Cardiac muscle cell (in vitro differentiated cells and primary cell): ENCODE data around the gene RBKS. TPM values are rescaled to one million over a fixed set of nuclear protein-coding genes. Genes with fewer than 3 reads are reported as not detected.
A peak's percentile ranks its signal among the peaks of the same experiment; 100 is the strongest.
"Not testable (repeated sequence)": the region's sequence is repeated elsewhere in the genome, so short reads cannot be mapped to it uniquely, and the experiment has no call there.

Source experiments
- DNase-seq, 2 donors: peaks; one replicate each; pipeline versions ENCODE4 v3.0.0 to v3.0.0-alpha.2; 2010 to 2017; ENCODE audit warnings: low read depth in 1 of 2, low spot score in 1 of 2
- H3K27ac ChIP-seq: fragments of 200-600 bp; sonication (generic); 2 replicates; pipeline ENCODE4 v1.5.1; 2016
- H3K27me3 ChIP-seq: fragments of 200-600 bp; sonication (generic); 2 replicates; pipeline ENCODE4 v1.6.0; 2016; ENCODE audit warnings: control low read depth
- H3K36me3 ChIP-seq: fragments of 200-600 bp; sonication (generic); 2 replicates; pipeline ENCODE4 v1.5.1; 2016; ENCODE audit warnings: control low read depth
- H3K4me1 ChIP-seq: fragments of 200-600 bp; sonication (generic); 2 replicates; pipeline ENCODE4 v1.8.1; 2017; ENCODE audit warnings: low read depth, mild to moderate bottlenecking, mixed run types
- H3K4me3 ChIP-seq: fragments of 200-600 bp; sonication (generic); 2 replicates; pipeline ENCODE4 v1.5.1; 2016; ENCODE audit warnings: mild to moderate bottlenecking
- H3K9me3 ChIP-seq: fragments of 200-600 bp; sonication (generic); 2 replicates; pipeline ENCODE4 v1.5.1; 2017; ENCODE audit warnings: low read depth, mild to moderate bottlenecking, control low read depth
- polyA plus RNA-seq: library from polyadenylated mRNA; unstranded; fragments of >200 nt; fragmentation: Nextera tagmentation; extraction: Ambion mirVana; gene quantifications from 2 replicates; pipeline ENCODE4 v1.2.1, GENCODE V29; 2016
- total RNA-seq: library from RNA; depleted of rRNA; stranded (reverse); fragments of >200 nt; gene quantifications from 2 replicates; pipeline ENCODE4 v1.2.3, GENCODE V29; 2016
- TF ChIP-seq, protein P1 (sequence below): IDR thresholded peaks from 2 replicates; pipeline ENCODE4 v1.5.1; 2012; ENCODE audit warnings: low read depth, mild to moderate bottlenecking, low read length

RBKS gene
- total and polyA plus RNA-seq, 2 experiments from 2014 or later, result 4.1 to 6.9 TPM

DNA sequence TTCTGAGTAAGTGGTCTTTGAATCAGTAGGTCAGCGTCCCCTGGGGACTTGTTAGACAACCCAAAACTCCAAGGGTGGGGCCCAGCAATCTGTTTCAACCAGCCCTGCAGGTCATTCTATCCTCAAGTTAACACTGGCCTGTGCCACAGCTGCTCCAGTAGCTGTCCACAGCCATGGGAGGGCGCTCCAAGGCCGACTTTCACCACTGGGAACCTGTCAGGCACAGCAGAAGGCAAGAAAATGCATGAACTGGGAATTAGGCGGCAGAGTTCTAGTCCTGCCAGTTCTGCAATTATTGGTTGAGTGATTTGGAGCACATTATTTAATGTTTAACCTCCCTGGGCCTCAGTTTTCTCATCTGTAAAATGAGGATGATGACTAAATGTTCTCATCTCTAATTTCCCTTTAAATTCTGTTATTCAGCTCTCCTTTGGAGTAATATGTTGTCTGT is 136.0 kb downstream of the RBKS start:
- DNase-seq, result peak; percentile 71 to 87
- Histone ChIP-seq H3K9me3 (no peaks in the 10 kb centered on the region), H3K36me3 (no peaks in the 10 kb centered on the region), H3K4me1 (peaks cover 13% of the 10 kb centered on the region), H3K27ac (no peak overlapping the region), H3K4me3 (no peak overlapping the region), H3K27me3 (no peaks in the 10 kb centered on the region)
- TF ChIP-seq, protein P1, sequence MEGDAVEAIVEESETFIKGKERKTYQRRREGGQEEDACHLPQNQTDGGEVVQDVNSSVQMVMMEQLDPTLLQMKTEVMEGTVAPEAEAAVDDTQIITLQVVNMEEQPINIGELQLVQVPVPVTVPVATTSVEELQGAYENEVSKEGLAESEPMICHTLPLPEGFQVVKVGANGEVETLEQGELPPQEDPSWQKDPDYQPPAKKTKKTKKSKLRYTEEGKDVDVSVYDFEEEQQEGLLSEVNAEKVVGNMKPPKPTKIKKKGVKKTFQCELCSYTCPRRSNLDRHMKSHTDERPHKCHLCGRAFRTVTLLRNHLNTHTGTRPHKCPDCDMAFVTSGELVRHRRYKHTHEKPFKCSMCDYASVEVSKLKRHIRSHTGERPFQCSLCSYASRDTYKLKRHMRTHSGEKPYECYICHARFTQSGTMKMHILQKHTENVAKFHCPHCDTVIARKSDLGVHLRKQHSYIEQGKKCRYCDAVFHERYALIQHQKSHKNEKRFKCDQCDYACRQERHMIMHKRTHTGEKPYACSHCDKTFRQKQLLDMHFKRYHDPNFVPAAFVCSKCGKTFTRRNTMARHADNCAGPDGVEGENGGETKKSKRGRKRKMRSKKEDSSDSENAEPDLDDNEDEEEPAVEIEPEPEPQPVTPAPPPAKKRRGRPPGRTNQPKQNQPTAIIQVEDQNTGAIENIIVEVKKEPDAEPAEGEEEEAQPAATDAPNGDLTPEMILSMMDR, result peak; percentile 93

GRCh38 chr2:27752551-27753237 is 137.5 kb downstream of the RBKS start:
- H3K4me3 ChIP-seq, result no peak overlapping the region
- no peaks in the 10 kb centered on the region for H3K36me3 ChIP-seq
- no peaks in the 10 kb centered on the region for H3K9me3 ChIP-seq
- H3K27me3 ChIP-seq, result no peaks in the 10 kb centered on the region
- DNase-seq, result peak in 1 of 2 donors; percentile 17
- H3K4me1 ChIP-seq, result peaks cover 13% of the 10 kb centered on the region
- TF ChIP-seq, protein P1, result no peak
- peak overlapping the region; percentile 38 for H3K27ac ChIP-seq

DNA sequence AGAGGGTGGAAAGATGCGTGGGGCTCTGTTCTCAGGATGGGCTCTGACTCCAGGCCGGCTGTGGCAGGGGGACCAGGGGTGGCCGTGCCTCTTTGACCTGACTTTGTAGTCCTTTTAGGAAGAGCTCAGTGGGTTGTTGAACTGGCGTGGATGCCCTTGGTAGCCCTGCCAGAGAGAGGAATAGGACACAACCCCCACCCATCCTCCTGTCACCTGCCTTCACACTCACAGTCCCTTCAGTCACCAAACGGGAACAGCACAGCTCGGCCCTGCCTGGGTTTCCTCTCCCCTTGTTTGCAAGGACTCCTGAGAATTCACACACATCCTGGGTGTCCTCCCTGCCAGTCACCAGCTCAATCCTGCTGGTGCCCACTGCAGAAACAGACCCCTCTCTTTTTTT is 138.8 kb downstream of the RBKS start:
- Histone ChIP-seq H3K4me1 (peaks cover 13% of the 10 kb centered on the region), H3K27ac (no peak overlapping the region), H3K9me3 (no peaks in the 10 kb centered on the region), H3K36me3 (no peaks in the 10 kb centered on the region), H3K27me3 (no peaks in the 10 kb centered on the region), H3K4me3 (no peak overlapping the region)
- TF ChIP-seq, protein P1, result no peak
- no peak for DNase-seq

DNA sequence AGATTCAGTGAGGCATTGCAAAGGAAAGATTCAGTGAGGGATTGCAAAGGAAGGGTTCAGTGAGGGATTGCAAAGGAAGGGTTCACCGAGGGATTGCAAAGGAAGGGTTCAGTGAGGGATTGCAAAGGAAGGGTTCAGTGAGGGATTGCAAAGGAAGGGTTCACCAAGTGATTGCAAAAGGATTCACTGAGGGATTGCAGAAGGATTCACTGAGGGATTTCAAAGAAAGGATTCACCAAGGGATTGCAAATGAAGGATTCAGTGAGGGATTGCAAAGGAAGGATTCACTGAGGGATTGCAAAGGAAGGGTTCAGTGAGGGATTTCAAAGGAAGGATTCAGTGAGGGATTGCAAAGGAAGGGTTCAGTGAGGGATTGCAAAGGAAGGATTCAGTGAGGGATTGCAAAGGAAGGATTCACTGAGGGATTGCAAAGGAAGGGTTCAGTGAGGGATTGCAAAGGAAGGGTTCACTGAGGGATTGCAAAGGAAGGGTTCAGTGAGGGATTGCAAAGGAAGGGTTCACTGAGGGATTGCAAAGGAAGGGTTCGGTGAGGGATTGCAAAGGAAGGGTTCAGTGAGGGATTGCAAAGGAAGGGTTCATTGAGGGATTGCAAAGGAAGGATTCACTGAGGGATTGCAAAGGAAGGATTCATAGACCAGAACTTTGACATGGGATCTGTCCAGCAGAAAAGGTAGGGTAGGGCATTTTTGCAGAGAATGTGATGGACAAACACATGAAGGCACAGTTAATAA is 141.2 kb downstream of the RBKS start:
- not testable (repeated sequence) for H3K4me3 ChIP-seq, DNase-seq, H3K27me3 ChIP-seq, H3K27ac ChIP-seq, H3K9me3 ChIP-seq, H3K36me3 ChIP-seq
- H3K4me1 ChIP-seq, result peaks cover 13% of the 10 kb centered on the region

DNA sequence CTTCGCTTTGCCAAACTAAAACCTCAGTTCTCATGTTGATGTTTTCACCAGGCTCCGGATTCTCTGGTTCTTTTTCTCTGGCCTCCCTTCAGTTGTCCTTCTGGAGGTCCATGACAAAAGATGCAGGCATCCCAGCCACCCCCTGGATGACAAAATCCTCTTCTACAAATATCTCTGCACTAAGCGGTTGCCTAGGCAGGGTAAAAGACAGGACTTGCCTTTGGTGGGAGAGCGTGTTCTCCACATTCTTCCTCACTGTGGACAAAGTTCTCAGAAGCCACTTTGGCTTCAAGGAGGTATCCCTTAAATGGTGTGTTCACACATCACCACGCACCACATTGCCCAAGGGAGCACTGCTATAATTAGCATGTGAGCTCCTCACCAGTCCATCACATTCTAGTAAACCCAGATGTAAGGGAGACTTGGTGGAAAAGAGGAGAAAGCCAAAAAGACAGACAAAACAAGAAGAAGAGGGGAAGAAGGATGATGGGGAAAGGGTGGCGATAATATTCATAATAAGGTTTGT is 142.3 kb downstream of the RBKS start:
- Histone ChIP-seq H3K36me3 (no peaks in the 10 kb centered on the region), H3K4me1 (peaks cover 9% of the 10 kb centered on the region), H3K4me3 (no peak overlapping the region), H3K27ac (no peak overlapping the region), H3K9me3 (no peaks in the 10 kb centered on the region), H3K27me3 (no peaks in the 10 kb centered on the region)
- DNase-seq, result no peak
- TF ChIP-seq, protein P1, result no peak

GRCh38 chr2:27746325-27746724 is 143.9 kb downstream of the RBKS start:
- Histone ChIP-seq H3K36me3 (no peaks in the 10 kb centered on the region), H3K4me1 (no peaks in the 10 kb centered on the region), H3K9me3 (no peaks in the 10 kb centered on the region), H3K27ac (no peak overlapping the region), H3K4me3 (no peak overlapping the region), H3K27me3 (no peaks in the 10 kb centered on the region)
- TF ChIP-seq, protein P1, result no peak
- DNase-seq, result no peak

- not testable (repeated sequence) for H3K36me3 ChIP-seq, H3K4me1 ChIP-seq, DNase-seq, H3K27me3 ChIP-seq, H3K27ac ChIP-seq, H3K9me3 ChIP-seq, H3K4me3 ChIP-seq
Observed at GRCh38 chr2:27745494-27745893, 144.7 kb downstream of the RBKS start.
